HG03342 (cell line): ENCODE data around the gene HSPE1.
"Not testable (repeated sequence)": the region's sequence is repeated elsewhere in the genome, so short reads cannot be mapped to it uniquely, and the experiment has no call there.

Source experiments
- ATAC-seq: cut with Tn5 transposase; IDR thresholded peaks from one replicate; pipeline ENCODE4 v1.9.1; 2021; ENCODE audit warnings: mild to moderate bottlenecking, moderate library complexity; ENCODE audit not compliant: unreplicated experiment

HSPE1 gene

DNA sequence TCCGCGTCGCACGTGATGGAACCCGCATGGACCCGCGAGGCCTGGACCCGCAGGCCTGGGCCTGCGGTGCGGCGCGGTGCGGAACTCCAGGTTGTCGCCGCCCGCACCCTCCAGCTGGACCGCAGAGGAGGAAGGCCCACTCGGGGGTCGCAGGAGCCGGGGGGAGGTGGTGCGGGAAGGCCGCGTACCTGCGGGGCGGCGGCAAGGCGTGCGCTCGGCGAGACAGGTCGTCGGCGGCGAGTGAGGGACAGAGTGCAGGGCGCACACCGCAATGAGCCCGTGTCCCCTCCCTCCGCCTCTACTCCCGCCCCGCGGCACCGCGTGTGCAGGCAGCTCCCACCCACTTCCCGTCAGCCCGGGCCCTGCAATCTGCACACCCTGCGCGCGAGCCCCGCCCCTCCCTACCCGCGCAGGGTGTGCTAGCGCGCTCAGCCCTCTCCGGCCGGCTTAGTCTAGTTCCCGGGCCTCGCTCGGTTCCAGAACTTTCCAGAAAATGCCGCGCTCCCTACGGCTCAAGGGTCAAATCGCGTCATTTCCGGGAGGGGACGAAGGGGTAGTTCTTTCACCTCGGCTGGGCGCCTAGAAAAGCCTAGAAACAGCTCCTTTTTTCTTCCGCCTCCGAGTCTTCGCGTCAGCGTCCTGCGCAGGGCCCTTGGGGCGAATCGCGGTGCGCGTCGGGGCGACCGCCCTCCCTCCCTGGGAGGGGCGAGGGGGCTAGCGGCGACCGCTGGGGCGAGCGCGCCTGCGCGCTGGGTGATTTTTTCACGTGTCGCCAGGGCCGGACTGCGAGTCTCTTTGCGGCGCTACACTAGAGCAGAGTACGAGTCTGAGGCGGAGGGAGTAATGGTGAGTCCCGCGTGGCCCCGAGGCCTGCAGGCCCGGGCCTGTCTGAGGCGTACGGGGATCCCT is at the start of gene HSPE1, which contains the start of gene HSPD1:
Gene HSPE1 (plus strand): TSS at position 786 of the 909 bp plus-strand sequence. CDS start 58 bp downstream, at position 844.
Gene HSPD1 (minus strand): TSS at position 247 of the 909 bp plus-strand sequence. CDS start 992 bp downstream, outside the sequence.
- peak; percentile 80 for ATAC-seq

DNA sequence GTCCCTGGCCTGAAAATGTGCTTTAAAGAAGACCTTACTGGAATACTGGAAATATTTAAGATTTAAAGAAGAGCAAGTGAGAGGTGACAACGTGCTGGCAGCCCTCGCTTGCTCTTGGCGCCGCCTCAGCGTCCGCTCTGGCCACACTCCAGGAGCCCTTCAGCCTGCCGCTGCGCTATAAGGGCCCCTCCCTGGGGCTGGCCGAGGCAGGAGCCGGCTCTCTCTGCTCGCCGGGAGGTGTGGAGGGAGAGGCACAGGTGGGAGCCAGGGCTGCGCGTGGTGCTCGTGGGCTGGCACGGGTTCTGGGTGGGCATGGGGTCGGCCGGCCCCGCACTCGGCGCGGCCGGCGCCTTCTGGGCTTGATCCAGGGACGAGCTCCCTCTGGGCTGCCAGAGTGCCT is 49.7 kb upstream of the HSPE1 start:
- no peak for ATAC-seq

GRCh38 chr2:197450935-197451358 is 49.2 kb upstream of the HSPE1 start:
- not testable (repeated sequence) for ATAC-seq

DNA sequence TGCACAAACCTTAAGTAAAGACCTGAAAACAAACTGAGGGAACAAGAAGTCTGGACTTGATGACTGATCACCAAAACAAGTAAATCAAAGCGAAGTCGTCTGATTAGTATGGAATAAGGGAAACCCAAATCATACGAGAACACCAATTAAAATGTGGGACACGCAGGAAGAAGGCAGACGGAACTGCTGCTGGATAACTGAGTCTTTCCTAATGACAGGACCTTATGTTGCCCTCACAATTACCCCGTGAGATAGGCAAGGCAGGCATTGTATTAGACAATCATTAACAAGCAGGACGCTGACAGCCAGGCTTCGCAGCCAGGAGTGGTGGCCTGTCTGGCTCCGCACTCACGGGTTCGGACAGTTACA is 47.4 kb upstream of the HSPE1 start:
- no peak for ATAC-seq

DNA sequence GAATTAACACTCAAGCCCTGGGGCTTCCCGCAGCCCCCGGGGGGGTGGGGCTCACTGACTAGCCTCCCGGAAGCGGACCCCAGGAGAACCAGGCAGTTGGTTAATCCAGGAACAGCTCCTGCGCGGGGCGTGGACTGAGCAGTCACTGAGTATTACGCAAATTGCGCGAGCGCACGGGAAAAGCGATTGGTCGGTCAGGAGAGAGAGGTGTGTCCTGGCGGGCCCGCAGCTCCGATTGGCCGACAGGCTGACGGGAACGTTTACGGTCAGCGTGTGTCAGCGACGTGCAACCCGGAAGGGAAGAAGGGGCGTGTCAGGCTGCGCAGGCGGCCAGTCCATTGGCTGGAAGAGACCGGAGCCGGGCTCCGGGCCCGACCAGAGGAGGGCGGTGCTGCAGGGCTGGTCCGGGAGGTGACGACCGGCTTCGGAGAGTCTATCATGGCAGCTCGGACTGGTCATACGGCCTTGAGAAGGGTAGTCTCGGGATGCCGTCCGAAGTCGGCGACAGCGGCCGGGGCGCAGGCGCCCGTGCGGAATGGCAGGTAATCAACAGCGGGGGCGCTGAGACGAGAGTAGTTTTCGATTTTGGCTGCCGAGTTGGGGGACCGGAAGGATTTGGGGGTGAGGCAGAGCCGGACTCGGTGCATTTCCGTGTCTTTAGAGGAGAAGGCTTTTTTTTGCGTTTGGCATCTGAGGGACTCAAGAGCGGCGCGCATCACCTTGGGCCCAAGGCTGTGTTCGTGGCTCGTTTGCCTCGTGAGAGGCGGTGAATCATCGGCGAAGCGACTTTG is 46.9 kb upstream of the HSPE1 start, which contains the start of gene COQ10B:
Gene COQ10B (plus strand): TSS at position 430 of the 791 bp plus-strand sequence. CDS start 9 bp downstream, at position 439.
- ATAC-seq = peak; percentile 95

DNA sequence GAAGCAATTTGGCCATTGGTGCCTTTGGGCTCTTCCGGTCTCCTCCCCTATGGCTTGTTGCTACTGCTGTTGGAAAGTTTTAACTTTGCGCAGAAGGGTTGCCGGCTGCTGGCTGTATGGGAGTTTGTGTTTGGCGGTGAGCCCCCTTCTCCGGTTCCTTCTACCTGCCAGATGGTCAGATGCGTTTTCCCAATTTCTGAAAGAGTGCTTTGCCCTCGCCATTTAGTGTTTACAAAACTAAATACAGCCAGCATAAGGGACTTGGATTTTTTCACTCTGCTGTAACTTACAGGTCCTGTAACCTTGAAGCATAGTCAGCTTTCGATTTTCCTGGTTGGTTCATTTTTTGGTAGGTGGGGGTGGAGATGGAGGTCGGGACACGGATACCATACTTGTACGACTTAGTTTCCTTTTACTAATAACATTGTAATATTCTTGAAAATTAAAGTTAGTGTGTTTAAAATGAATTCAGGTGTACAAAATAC is 46.2 kb upstream of the HSPE1 start:
- peak; percentile 32 for ATAC-seq

DNA sequence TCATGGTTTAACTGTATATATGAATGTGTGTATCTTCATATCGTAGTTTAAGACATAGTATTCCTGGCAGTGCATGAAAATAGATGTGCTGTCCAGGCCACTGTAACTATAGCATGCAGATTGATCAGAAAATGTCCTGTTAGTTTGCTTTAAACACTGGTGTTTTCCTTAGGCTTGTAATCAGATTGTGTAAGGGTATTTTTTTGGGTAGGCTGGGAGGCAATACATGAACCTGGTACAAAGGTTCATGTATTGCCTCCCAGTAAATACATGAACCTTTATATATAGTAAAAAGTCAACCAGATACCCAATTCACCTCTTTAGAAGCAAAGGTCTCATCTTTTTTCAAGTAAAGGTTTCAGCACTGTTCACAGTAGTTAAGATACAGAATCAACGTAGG is 45.3 kb upstream of the HSPE1 start:
- no peak for ATAC-seq

DNA sequence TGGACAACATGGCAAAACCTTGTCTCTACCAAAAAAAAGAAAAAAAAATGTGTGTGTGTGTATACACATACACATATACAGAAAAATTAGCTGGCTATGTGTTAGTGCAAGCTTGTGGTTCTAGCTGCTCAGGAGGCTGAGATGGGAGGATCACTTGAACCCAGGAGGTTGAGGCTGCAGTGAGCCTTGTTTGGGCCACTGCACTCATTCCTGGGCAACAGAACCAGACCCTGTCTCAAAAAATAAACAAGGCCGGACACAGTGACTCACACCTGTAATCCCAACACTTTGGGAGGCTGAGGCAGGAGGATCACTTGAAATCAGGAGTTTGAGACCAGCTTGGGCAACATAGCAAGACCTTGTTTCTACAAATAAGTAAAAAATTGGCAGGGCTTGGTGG is 44.8 kb upstream of the HSPE1 start:
- ATAC-seq = no peak

GRCh38 chr2:197460649-197461048 is 39.5 kb upstream of the HSPE1 start:
- no peak for ATAC-seq

DNA sequence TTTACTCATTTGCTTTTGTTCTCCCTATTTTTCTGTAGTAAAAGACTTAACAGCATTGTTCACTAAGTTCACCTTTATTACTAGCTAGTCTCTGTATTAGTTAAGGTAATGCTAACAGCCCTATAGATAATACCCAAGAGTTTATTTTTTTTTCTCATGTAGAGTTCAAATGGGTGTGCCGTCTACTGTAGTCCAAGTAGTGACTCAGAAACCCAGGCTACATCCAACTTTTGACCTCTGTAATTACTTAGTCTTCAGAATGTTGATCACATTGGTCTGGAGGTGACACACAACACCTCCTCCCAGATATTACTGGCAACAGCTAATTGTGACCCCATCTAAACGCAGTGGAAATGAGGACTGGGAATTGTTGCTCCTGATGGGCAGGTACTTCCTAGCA is 39.1 kb upstream of the HSPE1 start:
- no peak for ATAC-seq

GRCh38 chr2:197464175-197464574 is 36.0 kb upstream of the HSPE1 start:
- no peak for ATAC-seq

GRCh38 chr2:197472166-197472565 is 28.0 kb upstream of the HSPE1 start:
- no peak for ATAC-seq

GRCh38 chr2:197477797-197478196 is 22.4 kb upstream of the HSPE1 start:
- no peak for ATAC-seq

- no peak for ATAC-seq
Measured at GRCh38 chr2:197480165-197481036, 19.8 kb upstream of the HSPE1 start.

GRCh38 chr2:197484248-197484647 is 15.9 kb upstream of the HSPE1 start:
- not testable (repeated sequence) for ATAC-seq

DNA sequence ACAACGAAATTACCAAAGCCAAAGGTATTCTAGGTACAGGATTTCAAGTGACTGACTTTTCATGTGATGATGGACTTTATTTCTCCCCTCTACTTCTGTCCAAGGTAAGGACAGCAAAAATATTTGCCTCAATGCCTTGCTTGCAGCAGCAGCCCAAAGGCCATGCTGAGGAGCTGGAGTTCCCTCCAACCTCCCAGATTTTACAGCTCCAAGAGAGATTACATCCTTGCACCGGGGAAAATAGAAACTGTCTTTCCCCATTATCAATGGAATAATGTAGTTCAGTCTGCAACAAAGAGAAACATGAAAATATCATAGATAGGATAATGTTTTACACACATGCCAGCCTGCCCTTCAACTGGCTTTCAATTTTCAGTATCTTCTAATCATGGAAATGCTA is 14.0 kb upstream of the HSPE1 start:
- ATAC-seq = no peak

- no peak for ATAC-seq
Measured at GRCh38 chr2:197487385-197487784, 12.8 kb upstream of the HSPE1 start.

- no peak for ATAC-seq
Measured at GRCh38 chr2:197495433-197496134, 4.6 kb upstream of the HSPE1 start.

- ATAC-seq = no peak
Measured at GRCh38 chr2:197496695-197497094, 3.5 kb upstream of the HSPE1 start.

- no peak for ATAC-seq
Measured at GRCh38 chr2:197497326-197497725, 2.9 kb upstream of the HSPE1 start.
